ENCODE data around the gene CD74. TPM values are rescaled to one million over a fixed set of nuclear protein-coding genes. Genes with fewer than 3 reads are reported as not detected.

Gene CD74
- total and polyA plus RNA-seq, 10 donors, result 3,224 to 5,563 (median 4,727) TPM

- Histone ChIP-seq H3K27me3 (replicated peaks in 1 of 7) (no peaks in the 10 kb centered on the region), H3K9me3 (no peaks in the 10 kb centered on the region), H3K4me1 (peaks cover 0 to 23% (median 10%) of the 10 kb centered on the region in 6 donors), H3K4me3 (no peak overlapping the region), H3K27ac (no peak overlapping the region), H3K36me3 (peaks cover 0 to 38% (median 18%) of the 10 kb centered on the region in 6 donors)
- 66 to 82% (median 75%) methylated on average over 4 of the region's 4 CpGs for WGBS, 5 donors
- intact Hi-C loops (cut with DNase I; ENCODE audit: low total_unique reads), result no loop called here
- no peak for DNase-seq
- TF ChIP-seq POLR2AphosphoS5 (IDR thresholded peaks at IDR 0.05) (no peak), CTCF (IDR thresholded peaks at IDR 0.05 in 8 of 11, conservative IDR thresholded peaks at IDR 0.05 in 3 of 11) (peak in 7 of 11 experiments; percentile 34 to 64 (median 58))
These were observed 26.3 kb upstream of the CD74 start for GRCh38 chr5:150438873-150439546.

GRCh38 chr5:150436141-150436680 lies 23.5 kb upstream of the CD74 start:
- 16 to 25% (median 19%) methylated on average over 13 of the region's 13 CpGs for WGBS, 5 donors
- Histone ChIP-seq H3K4me1 (peaks cover 2 to 48% (median 20%) of the 10 kb centered on the region in 6 donors), H3K27ac (peak overlapping the region in 4 of 8 donors; percentile 43 to 65 (median 48)), H3K36me3 (peaks cover 0 to 10% (median 0%) of the 10 kb centered on the region in 6 donors), H3K27me3 (replicated peaks in 1 of 7) (no peaks in the 10 kb centered on the region), H3K4me3 (peak overlapping the region in 1 of 8 donors; percentile 36), H3K9me3 (no peaks in the 10 kb centered on the region)
- no peak for TF ChIP-seq POLR2A (IDR thresholded peaks at IDR 0.05)
- peak; percentile 79 to 94 (median 89) for TF ChIP-seq CTCF (IDR thresholded peaks at IDR 0.05 in 8 of 11, conservative IDR thresholded peaks at IDR 0.05 in 3 of 11)
- TF ChIP-seq POLR2AphosphoS5 (IDR thresholded peaks at IDR 0.05), result peak; percentile 21 to 93 (median 73)
- intact Hi-C loops (cut with DNase I; ENCODE audit: low total_unique reads), result no loop called here
- DNase-seq, result peak; percentile 96

GRCh38 chr5:150434464-150434863 lies 21.8 kb upstream of the CD74 start:
- DNase-seq, result no peak
- H3K9me3 ChIP-seq, result no peaks in the 10 kb centered on the region
- intact Hi-C loops (cut with DNase I; ENCODE audit: low total_unique reads), result no loop called here
- no peaks in the 10 kb centered on the region for H3K27me3 ChIP-seq (replicated peaks in 1 of 7)
- no peaks in the 10 kb centered on the region for H3K36me3 ChIP-seq
- H3K4me1 ChIP-seq, result peaks cover 2 to 65% (median 31%) of the 10 kb centered on the region in 6 donors
- 70 to 87% (median 86%) methylated on average over 6 of the region's 6 CpGs for WGBS, 5 donors
- TF ChIP-seq CTCF (IDR thresholded peaks at IDR 0.05 in 8 of 11, conservative IDR thresholded peaks at IDR 0.05 in 3 of 11) (no peak), POLR2A (IDR thresholded peaks at IDR 0.05) (no peak), POLR2AphosphoS5 (IDR thresholded peaks at IDR 0.05) (no peak)
- no peak overlapping the region for H3K27ac ChIP-seq
- no peak overlapping the region for H3K4me3 ChIP-seq

GRCh38 chr5:150431574-150431973 lies 18.9 kb upstream of the CD74 start:
- intact Hi-C loops (cut with DNase I; ENCODE audit: low total_unique reads), result no loop called here
- no peak for TF ChIP-seq POLR2AphosphoS5 (IDR thresholded peaks at IDR 0.05)
- no peak for TF ChIP-seq CTCF (IDR thresholded peaks at IDR 0.05 in 8 of 11, conservative IDR thresholded peaks at IDR 0.05 in 3 of 11)
- no peak for TF ChIP-seq POLR2A (IDR thresholded peaks at IDR 0.05)
- H3K27me3 ChIP-seq (replicated peaks in 1 of 7), result no peaks in the 10 kb centered on the region
- 55 to 69% (median 63%) methylated on average over 4 of the region's 4 CpGs for WGBS, 5 donors
- H3K4me1 ChIP-seq, result peaks cover 2 to 75% (median 40%) of the 10 kb centered on the region in 6 donors
- H3K36me3 ChIP-seq, result no peaks in the 10 kb centered on the region
- no peaks in the 10 kb centered on the region for H3K9me3 ChIP-seq
- peak overlapping the region in 6 of 8 donors; percentile 35 to 62 (median 50) for H3K27ac ChIP-seq
- H3K4me3 ChIP-seq, result no peak overlapping the region
- no peak for DNase-seq
